Ascending aorta (tissue), 2 donors: ENCODE results near the gene HIVEP2. TPM values are rescaled to one million over a fixed set of nuclear protein-coding genes. Genes with fewer than 3 reads are reported as not detected.

Source experiments
- DNase-seq, 2 donors: peaks; one replicate each; pipeline ENCODE4 v3.0.0-alpha.2; 2019; ENCODE audit warnings: low spot score in 2 of 2
- H3K27ac ChIP-seq, 2 donors: fragments of 200-600 bp; sonication (generic); one replicate each; pipeline ENCODE4 v1.5.1; 2016 to 2017; ENCODE audit warnings: mild to moderate bottlenecking in 1 of 2
- H3K27me3 ChIP-seq: fragments of 200-600 bp; sonication (generic); one replicate; pipeline ENCODE4 v1.5.1; 2017
- H3K36me3 ChIP-seq, 2 donors: fragments of 200-600 bp; sonication (generic); one replicate each; pipeline ENCODE4 v1.5.1; 2016
- H3K4me1 ChIP-seq, 2 donors: fragments of 200-600 bp; sonication (generic); one replicate each; pipeline ENCODE4 v1.5.1; 2016 to 2017; ENCODE audit warnings: mild to moderate bottlenecking in 1 of 2
- H3K4me3 ChIP-seq, 2 donors: fragments of 200-600 bp; sonication (generic); one replicate each; pipeline ENCODE4 v1.5.1; 2016 to 2017; ENCODE audit warnings: mild to moderate bottlenecking in 1 of 2
- H3K9me3 ChIP-seq, 2 donors: fragments of 200-600 bp; sonication (generic); one replicate each; pipeline ENCODE4 v1.5.1; 2016
- intact Hi-C: fragments of 100-400 bp; cut with DNase I; formaldehyde crosslinking; loops from one replicate; pipeline ENCODE4 v1.15.1; 2023
- total RNA-seq: library from RNA; depleted of rRNA; stranded (reverse); fragments of >200 nt; gene quantifications from one replicate; pipeline ENCODE4 v1.1.0, GENCODE V29; 2016
- TF ChIP-seq, protein P1 (sequence below), 3 experiments: fragments of 200-600 bp in 2 of 3; fragments of 450-650 bp in 1 of 3; sonication (generic) in 2 of 3; IDR thresholded peaks; one replicate each; pipeline ENCODE4 v1.5.1; 2016 to 2019; ENCODE audit warnings: antibody characterized with exemption in 3 of 3, mild to moderate bottlenecking in 1 of 3, moderate library complexity in 1 of 3

Gene HIVEP2
- total RNA-seq, 1 donor from 2014 or later: 14.5 TPM

DNA sequence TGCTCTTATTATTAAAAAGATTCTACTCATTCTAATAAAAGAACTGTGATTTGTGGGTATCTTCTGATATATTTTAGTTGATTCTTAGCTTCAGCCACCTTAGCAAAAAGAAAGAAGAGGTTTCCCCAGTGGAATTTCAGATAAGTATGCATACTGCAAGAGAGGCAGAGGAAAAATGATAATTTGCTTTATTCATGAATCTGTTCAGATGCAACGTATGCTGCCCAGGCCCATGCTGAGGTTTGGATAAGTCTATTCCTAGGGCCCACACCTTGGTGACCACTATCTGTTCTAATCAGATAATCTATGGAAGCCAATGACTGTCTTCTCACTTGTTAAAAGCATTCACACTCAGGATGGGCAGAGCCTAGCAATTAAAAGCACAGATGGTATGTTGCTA, 194.0 kb downstream of the HIVEP2 start:
- H3K36me3 ChIP-seq: peaks cover 10% of the 10 kb centered on the region in 2 donors
- H3K4me1 ChIP-seq: no peaks in the 10 kb centered on the region
- intact Hi-C loops: no loop called here
- H3K4me3 ChIP-seq: no peak overlapping the region
- H3K27me3 ChIP-seq: no peaks in the 10 kb centered on the region
- no peak for DNase-seq
- H3K27ac ChIP-seq: no peak overlapping the region
- TF ChIP-seq, protein P1, sequence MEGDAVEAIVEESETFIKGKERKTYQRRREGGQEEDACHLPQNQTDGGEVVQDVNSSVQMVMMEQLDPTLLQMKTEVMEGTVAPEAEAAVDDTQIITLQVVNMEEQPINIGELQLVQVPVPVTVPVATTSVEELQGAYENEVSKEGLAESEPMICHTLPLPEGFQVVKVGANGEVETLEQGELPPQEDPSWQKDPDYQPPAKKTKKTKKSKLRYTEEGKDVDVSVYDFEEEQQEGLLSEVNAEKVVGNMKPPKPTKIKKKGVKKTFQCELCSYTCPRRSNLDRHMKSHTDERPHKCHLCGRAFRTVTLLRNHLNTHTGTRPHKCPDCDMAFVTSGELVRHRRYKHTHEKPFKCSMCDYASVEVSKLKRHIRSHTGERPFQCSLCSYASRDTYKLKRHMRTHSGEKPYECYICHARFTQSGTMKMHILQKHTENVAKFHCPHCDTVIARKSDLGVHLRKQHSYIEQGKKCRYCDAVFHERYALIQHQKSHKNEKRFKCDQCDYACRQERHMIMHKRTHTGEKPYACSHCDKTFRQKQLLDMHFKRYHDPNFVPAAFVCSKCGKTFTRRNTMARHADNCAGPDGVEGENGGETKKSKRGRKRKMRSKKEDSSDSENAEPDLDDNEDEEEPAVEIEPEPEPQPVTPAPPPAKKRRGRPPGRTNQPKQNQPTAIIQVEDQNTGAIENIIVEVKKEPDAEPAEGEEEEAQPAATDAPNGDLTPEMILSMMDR (IDR thresholded peaks at IDR 0.05): no peak
- no peaks in the 10 kb centered on the region for H3K9me3 ChIP-seq

- H3K27me3 ChIP-seq: no peaks in the 10 kb centered on the region
- no peaks in the 10 kb centered on the region for H3K4me1 ChIP-seq
- no peak overlapping the region for H3K4me3 ChIP-seq
- intact Hi-C loops: no loop called here
- no peak overlapping the region for H3K27ac ChIP-seq
- no peaks in the 10 kb centered on the region for H3K9me3 ChIP-seq
- DNase-seq: no peak
- TF ChIP-seq, protein P1 (IDR thresholded peaks at IDR 0.05): no peak
- H3K36me3 ChIP-seq: peaks cover 10% of the 10 kb centered on the region in 2 donors
These were observed 195.4 kb downstream of the HIVEP2 start for GRCh38 chr6:142749556-142749955.

- Histone ChIP-seq H3K4me3 (no peak overlapping the region), H3K4me1 (no peaks in the 10 kb centered on the region), H3K27me3 (no peaks in the 10 kb centered on the region), H3K36me3 (no peaks in the 10 kb centered on the region), H3K9me3 (no peaks in the 10 kb centered on the region), H3K27ac (no peak overlapping the region)
- TF ChIP-seq, protein P1 (IDR thresholded peaks at IDR 0.05): peak in 1 of 3 experiments; percentile 30
- DNase-seq: no peak
- intact Hi-C loops: no loop called here
These were observed 198.5 kb downstream of the HIVEP2 start for GRCh38 chr6:142746524-142746923.

GRCh38 chr6:142744836-142745235, 200.1 kb downstream of the HIVEP2 start:
- no peaks in the 10 kb centered on the region for H3K36me3 ChIP-seq
- DNase-seq: no peak
- H3K9me3 ChIP-seq: no peaks in the 10 kb centered on the region
- intact Hi-C loops: no loop called here
- no peak overlapping the region for H3K4me3 ChIP-seq
- no peaks in the 10 kb centered on the region for H3K4me1 ChIP-seq
- no peak overlapping the region for H3K27ac ChIP-seq
- no peaks in the 10 kb centered on the region for H3K27me3 ChIP-seq
- TF ChIP-seq, protein P1 (IDR thresholded peaks at IDR 0.05): no peak

DNA sequence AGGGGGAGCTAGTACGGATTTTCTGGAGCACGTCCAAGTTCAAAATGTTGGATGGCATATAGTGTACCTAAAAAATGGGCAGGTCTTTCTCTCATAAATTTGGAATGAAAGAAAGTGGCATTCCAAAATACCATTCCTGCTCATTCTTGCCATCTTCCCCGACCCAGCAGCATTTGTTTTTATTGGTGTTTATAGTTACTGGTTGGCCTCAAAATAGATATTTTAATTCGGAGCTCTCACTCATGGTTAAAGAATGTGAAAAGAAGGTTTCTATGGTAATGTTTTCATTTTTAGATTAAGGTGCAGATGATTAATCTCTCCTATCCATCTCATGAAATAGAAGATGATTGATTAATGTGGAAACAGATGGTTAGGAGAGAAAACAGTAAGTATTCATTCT, 204.5 kb downstream of the HIVEP2 start:
- Histone ChIP-seq H3K36me3 (no peaks in the 10 kb centered on the region), H3K27me3 (no peaks in the 10 kb centered on the region), H3K27ac (no peak overlapping the region), H3K4me3 (no peak overlapping the region), H3K4me1 (no peaks in the 10 kb centered on the region), H3K9me3 (no peaks in the 10 kb centered on the region)
- TF ChIP-seq, protein P1 (IDR thresholded peaks at IDR 0.05): no peak
- intact Hi-C loops: no loop called here
- DNase-seq: no peak

- no peaks in the 10 kb centered on the region for H3K9me3 ChIP-seq
- DNase-seq: no peak
- no peaks in the 10 kb centered on the region for H3K36me3 ChIP-seq
- H3K27me3 ChIP-seq: no peaks in the 10 kb centered on the region
- intact Hi-C loops: no loop called here
- H3K4me3 ChIP-seq: no peak overlapping the region
- TF ChIP-seq, protein P1 (IDR thresholded peaks at IDR 0.05): no peak
- H3K4me1 ChIP-seq: no peaks in the 10 kb centered on the region
- no peak overlapping the region for H3K27ac ChIP-seq
These were observed 206.2 kb downstream of the HIVEP2 start for GRCh38 chr6:142738731-142739130.
